K562 (cell line): ENCODE data around the gene USP2. TPM values are rescaled to one million over a fixed set of nuclear protein-coding genes. Genes with fewer than 3 reads are reported as not detected.

Experiments used
- C11orf30 ChIP-seq: fragments of 450-650 bp; IDR thresholded peaks from 2 replicates; pipeline ENCODE4 v1.6.1; 2016; ENCODE audit warnings: low read depth, mild to moderate bottlenecking
- E4F1 ChIP-seq: fragments of 250-450 bp; sonication (Bioruptor Pico); IDR thresholded peaks from 2 replicates; pipeline ENCODE4 v1.5.0; 2021; ENCODE audit warnings: mild to moderate bottlenecking, borderline replicate concordance
- EP300 ChIP-seq: IDR thresholded peaks from 2 replicates; pipeline ENCODE4 v1.6.1; 2012; ENCODE audit warnings: low read length, improper control_type of control experiment
- FOSL1 ChIP-seq: fragments of 200-800 bp; sonication (Bioruptor generic); conservative IDR thresholded peaks from 2 replicates; pipeline ENCODE4 v1.6.1; 2016; ENCODE audit warnings: missing genetic modification characterization, missing compliant biosample characterization
- FOXM1 ChIP-seq, 2 experiments: fragments of 450-650 bp in 1 of 2; sonication (generic) in 1 of 2; formaldehyde crosslinking in 1 of 2; IDR thresholded peaks; 2 replicates each; pipeline versions ENCODE4 v1.6.1 to v1.9.0; 2017 to 2022; ENCODE audit warnings: low read depth in 2 of 2, mild to moderate bottlenecking in 2 of 2, missing genetic modification reagents in 1 of 2, moderate library complexity in 1 of 2
- GABPB1 ChIP-seq: sonication (generic); formaldehyde crosslinking; IDR thresholded peaks from 2 replicates; pipeline ENCODE4 v1.8.0; 2022; ENCODE audit warnings: mild to moderate bottlenecking, missing genetic modification reagents
- POLR2AphosphoS5 ChIP-seq: IDR thresholded peaks from 2 replicates; pipeline ENCODE4 v1.6.1; 2011; ENCODE audit warnings: mild to moderate bottlenecking, low read depth, low read length, moderate library complexity; ENCODE audit not compliant: control insufficient read depth, insufficient read depth
- SUPT5H ChIP-seq: fragments of 450-650 bp; IDR thresholded peaks from 2 replicates; pipeline ENCODE4 v1.6.1; 2016
- ZNF23 ChIP-seq: fragments of 250-450 bp; sonication (Bioruptor Pico); IDR thresholded peaks from 2 replicates; pipeline ENCODE4 v1.4.0; 2020; ENCODE audit warnings: mild to moderate bottlenecking
- polyA plus RNA-seq, 8 experiments: library from polyadenylated mRNA; depleted of rRNA in 4 of 8; stranded (reverse) in 5 of 8; unstranded in 3 of 8; fragments of >200 nt; fragmentation: Nextera tagmentation in 2 of 8; fragmentation: Illumina TruSeq in 1 of 8; extraction: Ambion mirVana in 2 of 8; extraction: Trizol in 1 of 8; gene quantifications; 2 replicates each; pipeline versions ENCODE4 v1.2.1 to v1.2.3, GENCODE V29; 2011 to 2014; ENCODE audit warnings: inconsistent platforms in 1 of 8, missing spikeins in 1 of 8
- total RNA-seq, 7 experiments: library from RNA; depleted of rRNA in 6 of 7; stranded (reverse); fragments of >200 nt in 6 of 7; fragmentation: Illumina TruSeq in 2 of 7; extraction: Trizol in 2 of 7; gene quantifications; 2 replicates each; pipeline versions ENCODE4 v1.2.1 to v1.2.3, GENCODE V29; 2011 to 2021; ENCODE audit warnings: low replicate concordance in 1 of 7
- TF ChIP-seq, protein P1 (sequence below): fragments of 200-800 bp; sonication (Bioruptor generic); IDR thresholded peaks from 2 replicates; pipeline ENCODE4 v1.6.1; 2017; ENCODE audit warnings: missing genetic modification characterization, missing compliant biosample characterization
- TF ChIP-seq, protein P2 (sequence below): fragments of 450-650 bp; IDR thresholded peaks from 2 replicates; pipeline ENCODE4 v1.6.1; 2016; ENCODE audit warnings: low read depth
- TF ChIP-seq, protein P3 (sequence below), 2 experiments: IDR thresholded peaks; 2 replicates each; pipeline ENCODE4 v1.6.1; 2011; ENCODE audit warnings: borderline replicate concordance in 1 of 2, control low read depth in 1 of 2, low read depth in 1 of 2, low read length in 1 of 2, mild to moderate bottlenecking in 1 of 2, mixed read lengths in 1 of 2, moderate library complexity in 1 of 2; ENCODE audit not compliant: insufficient read depth in 1 of 2, insufficient read length in 1 of 2, poor library complexity in 1 of 2, severe bottlenecking in 1 of 2; ENCODE audit errors: extremely low read depth in 1 of 2

USP2 gene
- total and polyA plus RNA-seq, 9 of the 15 experiments (the other 6 are each of a cell fraction or from before 2014, with no cell fraction given): 2.8 to 16.9 (median 3.9) TPM

DNA sequence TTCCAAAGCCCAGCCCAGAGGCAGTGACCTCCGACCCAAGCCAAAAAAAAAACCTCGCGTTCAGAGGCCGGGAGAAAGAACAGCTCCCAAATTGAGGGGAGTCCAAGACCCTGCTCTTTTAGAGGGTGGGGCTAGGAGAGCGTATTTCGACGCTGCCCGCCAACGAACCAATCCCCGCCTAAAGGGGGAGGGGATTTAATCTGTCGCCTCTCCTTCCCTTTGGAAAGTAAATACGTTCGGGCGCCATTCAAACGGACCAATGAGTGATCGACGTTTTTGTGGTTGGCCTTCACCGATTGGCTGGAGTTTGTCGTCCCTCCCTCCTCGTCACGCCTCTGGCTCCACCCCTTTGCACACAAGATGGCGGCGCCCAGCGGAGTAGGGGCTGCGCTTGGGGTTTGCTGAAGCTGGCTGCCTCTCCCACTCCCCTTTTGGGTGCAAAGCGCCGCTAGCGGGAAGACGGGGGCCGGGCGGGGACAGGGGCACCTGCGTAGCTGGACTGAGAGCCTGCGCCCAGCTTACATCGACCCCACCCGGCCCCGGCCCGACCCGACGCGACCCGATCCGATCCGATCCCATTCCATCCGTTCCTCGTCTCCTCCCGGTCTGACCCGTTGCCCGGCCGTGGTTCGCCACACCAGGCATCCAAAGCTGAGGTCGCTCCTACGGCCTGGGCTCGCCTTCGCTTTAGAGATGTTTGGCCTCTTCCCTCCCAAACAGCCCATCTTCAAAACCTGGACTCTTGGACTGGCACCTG, 47.1 kb downstream of the USP2 start, which contains the start of gene RNF26 (continued):
- TF ChIP-seq FOXM1 (IDR thresholded peaks at IDR 0.05; ENCODE audit: low read depth) (peak; percentile 100), FOXM1 (CRISPR knock-in tag; IDR thresholded peaks at IDR 0.05; ENCODE audit: low read depth) (peak; percentile 100), ZNF23 (CRISPR knock-in tag) (no peak), EP300 (peak; percentile 9; the same call in 1 of the 2 replicates), GABPB1 (peak; percentile 56), E4F1 (CRISPR knock-in tag) (no peak), SUPT5H (peak; percentile 82), FOSL1 (tag) (0 out of 2 replicates have a peak, but pooled peaks have one; percentile 24), C11orf30 (peak; percentile 97), POLR2AphosphoS5 (peak; percentile 90)
- TF ChIP-seq, protein P1, sequence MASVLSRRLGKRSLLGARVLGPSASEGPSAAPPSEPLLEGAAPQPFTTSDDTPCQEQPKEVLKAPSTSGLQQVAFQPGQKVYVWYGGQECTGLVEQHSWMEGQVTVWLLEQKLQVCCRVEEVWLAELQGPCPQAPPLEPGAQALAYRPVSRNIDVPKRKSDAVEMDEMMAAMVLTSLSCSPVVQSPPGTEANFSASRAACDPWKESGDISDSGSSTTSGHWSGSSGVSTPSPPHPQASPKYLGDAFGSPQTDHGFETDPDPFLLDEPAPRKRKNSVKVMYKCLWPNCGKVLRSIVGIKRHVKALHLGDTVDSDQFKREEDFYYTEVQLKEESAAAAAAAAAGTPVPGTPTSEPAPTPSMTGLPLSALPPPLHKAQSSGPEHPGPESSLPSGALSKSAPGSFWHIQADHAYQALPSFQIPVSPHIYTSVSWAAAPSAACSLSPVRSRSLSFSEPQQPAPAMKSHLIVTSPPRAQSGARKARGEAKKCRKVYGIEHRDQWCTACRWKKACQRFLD (CRISPR knock-in tag): 0 out of 2 replicates have a peak, but pooled peaks have one; percentile 25
- TF ChIP-seq, protein P2, sequence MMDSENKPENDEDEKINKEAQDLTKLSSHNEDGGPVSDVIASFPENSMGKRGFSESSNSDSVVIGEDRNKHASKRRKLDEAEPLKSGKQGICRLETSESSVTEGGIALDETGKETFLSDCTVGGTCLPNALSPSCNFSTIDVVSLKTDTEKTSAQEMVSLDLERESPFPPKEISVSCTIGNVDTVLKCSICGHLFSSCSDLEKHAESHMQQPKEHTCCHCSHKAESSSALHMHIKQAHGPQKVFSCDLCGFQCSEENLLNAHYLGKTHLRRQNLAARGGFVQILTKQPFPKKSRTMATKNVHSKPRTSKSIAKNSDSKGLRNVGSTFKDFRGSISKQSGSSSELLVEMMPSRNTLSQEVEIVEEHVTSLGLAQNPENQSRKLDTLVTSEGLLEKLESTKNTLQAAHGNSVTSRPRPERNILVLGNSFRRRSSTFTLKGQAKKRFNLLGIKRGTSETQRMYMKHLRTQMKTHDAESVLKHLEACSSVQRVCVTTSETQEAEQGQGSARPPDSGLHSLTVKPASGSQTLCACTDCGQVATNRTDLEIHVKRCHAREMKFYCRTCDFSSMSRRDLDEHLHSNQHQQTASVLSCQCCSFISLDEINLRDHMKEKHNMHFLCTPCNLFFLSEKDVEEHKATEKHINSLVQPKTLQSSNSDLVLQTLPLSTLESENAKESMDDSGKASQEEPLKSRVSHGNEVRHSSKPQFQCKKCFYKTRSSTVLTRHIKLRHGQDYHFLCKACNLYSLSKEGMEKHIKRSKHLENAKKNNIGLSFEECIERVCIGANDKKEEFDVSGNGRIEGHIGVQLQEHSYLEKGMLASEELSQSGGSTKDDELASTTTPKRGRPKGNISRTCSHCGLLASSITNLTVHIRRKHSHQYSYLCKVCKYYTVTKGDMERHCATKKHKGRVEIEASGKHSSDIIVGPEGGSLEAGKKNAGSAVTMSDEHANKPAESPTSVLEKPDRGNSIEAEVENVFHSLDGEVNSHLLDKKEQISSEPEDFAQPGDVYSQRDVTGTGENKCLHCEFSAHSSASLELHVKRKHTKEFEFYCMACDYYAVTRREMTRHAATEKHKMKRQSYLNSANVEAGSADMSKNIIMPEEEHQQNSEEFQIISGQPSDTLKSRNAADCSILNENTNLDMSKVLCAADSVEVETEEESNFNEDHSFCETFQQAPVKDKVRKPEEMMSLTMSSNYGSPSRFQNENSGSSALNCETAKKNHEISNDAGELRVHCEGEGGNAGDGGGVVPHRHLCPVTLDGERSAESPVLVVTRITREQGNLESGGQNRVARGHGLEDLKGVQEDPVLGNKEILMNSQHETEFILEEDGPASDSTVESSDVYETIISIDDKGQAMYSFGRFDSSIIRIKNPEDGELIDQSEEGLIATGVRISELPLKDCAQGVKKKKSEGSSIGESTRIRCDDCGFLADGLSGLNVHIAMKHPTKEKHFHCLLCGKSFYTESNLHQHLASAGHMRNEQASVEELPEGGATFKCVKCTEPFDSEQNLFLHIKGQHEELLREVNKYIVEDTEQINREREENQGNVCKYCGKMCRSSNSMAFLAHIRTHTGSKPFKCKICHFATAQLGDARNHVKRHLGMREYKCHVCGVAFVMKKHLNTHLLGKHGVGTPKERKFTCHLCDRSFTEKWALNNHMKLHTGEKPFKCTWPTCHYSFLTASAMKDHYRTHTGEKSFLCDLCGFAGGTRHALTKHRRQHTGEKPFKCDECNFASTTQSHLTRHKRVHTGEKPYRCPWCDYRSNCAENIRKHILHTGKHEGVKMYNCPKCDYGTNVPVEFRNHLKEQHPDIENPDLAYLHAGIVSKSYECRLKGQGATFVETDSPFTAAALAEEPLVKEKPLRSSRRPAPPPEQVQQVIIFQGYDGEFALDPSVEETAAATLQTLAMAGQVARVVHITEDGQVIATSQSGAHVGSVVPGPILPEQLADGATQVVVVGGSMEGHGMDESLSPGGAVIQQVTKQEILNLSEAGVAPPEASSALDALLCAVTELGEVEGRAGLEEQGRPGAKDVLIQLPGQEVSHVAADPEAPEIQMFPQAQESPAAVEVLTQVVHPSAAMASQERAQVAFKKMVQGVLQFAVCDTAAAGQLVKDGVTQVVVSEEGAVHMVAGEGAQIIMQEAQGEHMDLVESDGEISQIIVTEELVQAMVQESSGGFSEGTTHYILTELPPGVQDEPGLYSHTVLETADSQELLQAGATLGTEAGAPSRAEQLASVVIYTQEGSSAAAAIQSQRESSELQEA: 0 out of 2 replicates have a peak, but pooled peaks have one; percentile 18
- TF ChIP-seq, protein P3, sequence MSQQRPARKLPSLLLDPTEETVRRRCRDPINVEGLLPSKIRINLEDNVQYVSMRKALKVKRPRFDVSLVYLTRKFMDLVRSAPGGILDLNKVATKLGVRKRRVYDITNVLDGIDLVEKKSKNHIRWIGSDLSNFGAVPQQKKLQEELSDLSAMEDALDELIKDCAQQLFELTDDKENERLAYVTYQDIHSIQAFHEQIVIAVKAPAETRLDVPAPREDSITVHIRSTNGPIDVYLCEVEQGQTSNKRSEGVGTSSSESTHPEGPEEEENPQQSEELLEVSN (IDR thresholded peaks at IDR 0.05; ENCODE audit: borderline replicate concordance in 1 of 2, extremely low read depth in 1 of 2, insufficient read depth in 1 of 2, insufficient read length in 1 of 2, low read depth in 1 of 2, low read length in 1 of 2, poor library complexity in 1 of 2, severe bottlenecking in 1 of 2): peak in 1 of 2 experiments; percentile 47
